Ovary (tissue), 3 donors: ENCODE measurements around the gene CORO1A.

Experiments
- CTCF ChIP-seq, 3 donors: fragments of 450-650 bp in 2 of 3; fragments of 200-600 bp in 1 of 3; IDR thresholded peaks; one replicate each; pipeline versions ENCODE4 v1.5.1 to v1.8.0; 2016 to 2022; ENCODE audit warnings: antibody characterized with exemption in 3 of 3, mild to moderate bottlenecking in 1 of 3
- EP300 ChIP-seq: sonication (generic); formaldehyde crosslinking; IDR thresholded peaks from one replicate; pipeline ENCODE4 v1.6.1; 2017; ENCODE audit warnings: antibody characterized with exemption
- donor health status: DM: no; HTN: no; CAD: no.

DNA sequence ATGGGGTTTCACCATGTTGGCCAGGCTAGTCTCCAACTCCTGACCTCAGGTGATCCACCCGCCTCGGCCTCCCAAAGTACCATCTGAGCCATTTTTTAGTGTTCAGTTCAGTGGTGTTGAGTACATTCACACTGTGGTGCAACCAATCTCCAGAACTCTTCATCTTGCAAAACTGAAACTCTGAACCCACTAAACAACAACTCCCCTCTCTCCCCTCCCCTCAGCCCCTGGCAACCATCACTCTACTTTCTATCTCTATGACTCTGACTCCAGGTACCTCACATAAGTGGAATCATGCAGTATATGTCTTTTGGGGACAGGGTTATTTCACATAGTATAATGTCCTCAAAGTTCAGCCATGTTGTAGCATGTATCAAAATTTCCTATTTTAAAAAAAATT, 41.7 kb upstream of the CORO1A start:
- no peak for TF ChIP-seq CTCF (IDR thresholded peaks at IDR 0.05)
- no peak for TF ChIP-seq EP300
